Endothelial cell of hepatic sinusoid (primary cell): ENCODE measurements around the gene ABCD3.
"Not testable (repeated sequence)": the region's sequence is repeated elsewhere in the genome, so short reads cannot be mapped to it uniquely, and the experiment has no call there.

Experiments used
- in situ Hi-C: cut with HindIII; loops from 2 replicates; pipeline ENCODE4 v1.10.0; 2017; ENCODE audit warnings: low sequenced_read_pairs

ABCD3 gene

DNA sequence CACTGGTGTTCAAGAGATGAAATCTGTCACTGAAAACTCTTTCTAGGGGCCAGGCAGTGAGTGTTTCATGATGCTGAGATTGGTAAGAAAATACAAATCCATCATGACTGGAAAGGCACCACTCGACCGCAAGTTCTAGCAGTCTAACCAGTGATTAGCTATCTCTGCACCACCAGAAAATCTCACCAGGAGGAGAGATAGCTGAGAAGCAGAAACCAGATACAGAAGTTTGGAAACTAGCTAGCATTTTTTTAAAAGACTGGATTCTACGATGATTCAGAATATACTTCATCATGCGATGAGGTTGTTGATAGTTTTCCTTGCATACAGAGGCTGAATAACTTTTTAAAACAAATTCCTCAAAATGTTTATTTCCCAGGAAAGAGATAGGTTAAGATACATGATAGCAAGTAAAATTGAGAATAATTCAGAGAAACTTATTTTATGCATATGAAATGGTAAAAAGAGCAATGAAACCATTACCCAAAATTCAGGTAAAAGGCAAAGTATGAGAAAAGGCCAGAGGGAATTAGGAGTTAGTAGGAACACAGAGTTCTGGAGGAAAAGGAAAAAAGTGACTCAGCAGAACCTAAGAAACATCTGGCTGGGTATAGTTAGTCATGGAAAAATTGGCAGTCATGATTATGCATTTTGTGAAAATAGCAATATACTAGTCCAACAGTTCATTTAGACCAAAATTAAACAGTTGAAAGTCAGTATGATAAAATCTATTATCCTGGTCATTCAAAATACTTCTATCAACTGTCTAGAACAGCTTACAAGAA lies 126.7 kb downstream of the ABCD3 start:
- in situ Hi-C loops, result loop anchor here (5.0 kb wide), 3 partner anchors 42 to 197 kb away; no protein-coding TSS in a partner anchor

DNA sequence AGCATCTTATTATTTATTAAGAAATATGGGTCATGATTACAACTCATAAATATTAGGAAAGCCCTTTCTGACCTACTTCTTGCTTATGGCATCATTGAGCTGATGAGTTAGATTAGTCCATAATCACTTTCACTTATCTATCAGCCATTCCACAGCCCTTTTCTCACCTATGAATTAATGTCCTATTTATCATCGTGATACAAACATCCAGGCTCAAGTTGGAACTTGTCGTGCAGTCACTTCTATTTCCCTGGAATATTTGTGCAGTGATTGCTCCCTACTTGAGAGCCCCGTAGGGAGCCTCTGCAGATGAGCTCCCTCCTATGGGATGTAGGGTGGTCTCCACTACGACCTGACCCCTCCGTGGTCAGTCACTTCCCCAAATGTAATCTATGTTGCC lies 131.5 kb downstream of the ABCD3 start:
- in situ Hi-C loops, result loop anchor here (5.0 kb wide), 1 partner anchor 38 kb away; no protein-coding TSS in a partner anchor

DNA sequence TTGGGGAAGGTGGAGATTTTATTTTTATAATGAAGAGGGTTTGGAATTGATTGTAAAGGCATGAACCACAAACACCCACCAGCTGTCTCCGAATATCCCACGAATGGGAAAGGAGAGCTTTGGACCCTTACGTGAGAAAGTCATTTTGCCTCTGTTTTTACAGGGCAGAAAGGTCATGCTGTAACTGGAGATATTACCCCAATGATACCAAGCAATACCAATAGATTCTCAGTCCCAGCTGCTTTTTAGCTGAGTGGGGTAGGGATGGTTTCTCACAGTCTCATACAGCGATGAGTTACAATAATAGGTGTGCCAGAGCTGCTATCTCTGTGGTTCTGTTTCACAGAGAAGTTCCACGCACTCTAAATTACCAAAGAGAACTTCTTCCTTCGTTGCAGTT lies 132.2 kb downstream of the ABCD3 start:
- in situ Hi-C loops, result no loop called here

DNA sequence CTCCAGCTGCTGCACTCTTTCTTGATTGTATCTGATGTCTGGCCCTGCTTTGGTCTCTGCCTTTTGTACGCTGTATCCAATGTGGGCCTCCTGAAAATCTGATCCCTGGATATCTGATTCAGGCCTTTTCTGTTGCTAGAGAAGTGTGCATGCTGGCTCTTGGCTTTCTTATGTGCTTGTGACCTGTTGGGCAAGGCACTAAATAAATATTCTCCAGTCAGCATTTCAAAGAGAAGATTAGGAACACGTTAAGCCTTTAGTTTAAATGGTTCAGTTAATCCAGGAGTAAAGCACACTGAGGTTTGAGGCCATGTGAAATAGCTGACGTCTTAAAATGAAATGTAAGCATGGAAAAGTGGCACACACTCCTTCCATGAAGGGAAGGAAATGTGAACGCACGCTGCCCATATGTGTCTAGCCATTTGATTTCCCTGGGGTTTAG lies 132.6 kb downstream of the ABCD3 start:
- in situ Hi-C loops, result no loop called here

DNA sequence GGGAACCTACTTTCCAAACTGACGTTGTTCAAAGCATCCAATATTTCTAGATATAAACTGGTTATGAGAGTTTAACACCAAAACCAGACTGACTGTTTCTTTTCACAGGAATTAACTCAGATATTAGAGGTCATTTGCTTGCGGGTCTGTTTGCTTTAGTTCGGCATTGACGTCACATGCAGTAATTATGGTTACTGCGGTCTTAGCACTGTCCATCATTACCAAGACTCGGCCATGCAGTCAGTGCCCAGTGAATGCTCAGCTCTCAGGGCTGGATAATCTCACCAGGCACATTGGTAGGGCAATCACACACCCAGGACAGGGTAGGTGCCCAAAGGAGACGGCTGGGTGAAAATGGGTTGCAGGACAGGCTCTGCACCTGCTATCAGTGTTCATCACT lies 133.3 kb downstream of the ABCD3 start:
- in situ Hi-C loops, result no loop called here

DNA sequence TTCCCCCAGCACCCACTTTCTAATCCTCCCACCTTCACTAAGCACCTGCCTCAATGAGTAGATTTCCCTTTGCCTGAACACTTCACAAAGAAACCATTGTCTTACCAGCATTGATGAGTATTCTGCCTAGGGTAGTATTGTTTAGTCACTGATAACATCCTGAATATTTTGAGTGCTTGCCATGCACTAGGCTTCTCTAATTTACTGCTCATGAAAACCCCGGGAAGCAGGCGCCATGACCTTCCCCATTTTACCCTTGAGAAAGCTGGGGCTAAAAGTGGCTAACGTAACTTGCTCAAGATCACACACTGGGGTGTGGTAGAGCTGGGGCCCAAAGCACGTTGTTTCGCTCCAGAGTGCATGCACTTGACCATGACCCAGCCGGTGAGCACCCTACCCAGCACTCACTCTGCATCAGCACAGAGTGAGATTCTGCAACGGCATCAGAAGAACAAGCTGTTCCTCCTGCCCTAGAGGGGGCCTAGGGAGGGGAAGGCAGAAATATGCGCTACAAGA lies 133.9 kb downstream of the ABCD3 start:
- in situ Hi-C loops, result no loop called here

DNA sequence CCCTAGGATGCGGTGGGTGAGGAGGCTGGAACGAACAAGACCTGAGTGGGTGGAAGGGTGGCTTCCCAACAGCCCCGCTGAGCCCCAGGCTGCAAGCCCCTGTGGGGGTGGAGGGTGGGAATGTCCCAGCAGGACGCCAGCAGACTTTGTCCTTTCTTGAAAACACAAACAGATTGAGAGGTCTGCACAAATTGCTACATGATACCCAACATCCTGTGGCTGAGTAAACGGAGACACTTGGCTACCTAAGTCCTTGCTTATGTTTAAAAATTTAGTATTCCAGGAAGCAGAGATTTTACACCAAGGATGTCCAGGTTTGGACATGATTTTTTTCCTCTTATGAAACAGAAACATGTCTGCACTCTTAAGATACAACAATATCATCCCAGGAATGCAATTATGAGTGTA lies 135.1 kb downstream of the ABCD3 start:
- in situ Hi-C loops, result no loop called here

DNA sequence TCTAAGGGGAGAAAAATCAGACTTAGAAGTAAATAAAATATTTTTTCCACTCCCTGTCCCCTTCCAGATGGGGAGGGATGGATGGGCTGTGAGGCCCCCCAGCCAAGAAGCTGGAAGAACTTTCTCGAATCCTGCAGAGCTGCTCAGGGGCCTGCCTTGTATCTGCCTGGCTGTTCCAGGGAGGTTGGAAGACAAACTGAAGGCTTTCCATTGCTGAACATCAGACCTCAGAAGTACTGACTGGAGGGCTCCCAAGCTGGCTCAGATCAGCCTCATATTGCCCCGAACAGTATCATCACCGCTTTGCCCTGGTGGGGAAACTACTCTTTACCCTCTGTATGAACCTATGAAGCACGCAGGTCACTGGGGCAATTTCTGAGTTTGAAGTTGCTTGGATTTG lies 135.7 kb downstream of the ABCD3 start:
- in situ Hi-C loops, result no loop called here

DNA sequence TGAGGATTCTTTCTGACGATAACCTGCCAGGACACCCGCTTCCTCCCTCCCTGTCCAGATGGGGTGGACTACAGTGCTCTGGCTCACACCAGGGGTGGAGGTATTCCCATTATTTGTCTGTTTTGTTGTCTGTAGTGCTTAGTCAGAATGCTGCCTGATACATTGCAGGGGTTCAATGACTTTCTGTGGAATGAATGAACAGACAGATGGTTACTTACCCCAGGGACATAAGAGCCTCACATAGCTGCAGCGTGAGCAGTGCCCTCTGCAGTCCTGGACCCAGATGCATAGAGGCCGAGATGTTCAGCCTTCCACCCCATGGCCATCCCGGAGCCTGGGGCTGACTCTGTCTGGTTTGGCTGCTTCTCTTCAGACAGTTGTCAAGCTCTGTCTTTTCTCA lies 136.4 kb downstream of the ABCD3 start:
- in situ Hi-C loops, result no loop called here

DNA sequence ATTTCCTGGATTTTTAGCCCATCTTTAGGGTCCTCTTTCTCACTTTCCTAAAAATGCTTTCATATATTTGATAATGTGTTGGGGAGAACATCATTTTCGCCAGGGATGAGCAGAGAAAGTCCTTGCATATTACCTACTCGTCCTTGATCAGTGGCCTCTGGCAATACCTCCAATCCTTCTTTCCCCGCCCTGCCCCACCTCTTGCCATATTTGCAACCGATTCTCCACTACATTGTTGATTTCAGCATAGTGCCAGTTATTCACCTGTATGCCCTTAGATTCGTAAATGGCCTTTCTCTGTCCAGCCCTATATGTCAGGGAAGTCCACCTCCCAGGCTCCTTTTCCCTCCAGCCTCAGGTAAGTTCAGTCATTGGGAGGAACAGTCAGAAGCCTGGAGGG lies 136.9 kb downstream of the ABCD3 start:
- in situ Hi-C loops, result no loop called here

DNA sequence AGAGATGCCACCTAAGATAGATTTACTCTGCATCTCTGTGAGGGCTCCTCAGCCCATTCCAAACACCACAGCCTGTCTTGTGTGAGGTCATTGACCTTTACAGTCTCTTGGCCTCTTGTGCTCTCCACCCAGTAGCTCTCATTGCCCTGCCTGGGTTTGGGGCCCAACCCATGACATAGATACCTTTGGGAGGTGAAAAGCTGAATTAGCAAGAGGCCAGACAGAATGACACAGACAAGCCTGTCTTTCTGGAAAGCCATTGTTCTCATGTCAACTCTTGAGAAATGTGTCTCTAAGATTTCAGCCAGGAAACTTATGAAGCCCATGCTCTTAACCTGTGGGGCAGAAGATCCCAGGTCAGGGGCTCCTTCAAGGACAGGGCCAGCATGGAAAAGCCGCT lies 141.7 kb downstream of the ABCD3 start:
- in situ Hi-C loops, result loop anchor here (5.0 kb wide), 1 partner anchor 57 kb away; no protein-coding TSS in a partner anchor

DNA sequence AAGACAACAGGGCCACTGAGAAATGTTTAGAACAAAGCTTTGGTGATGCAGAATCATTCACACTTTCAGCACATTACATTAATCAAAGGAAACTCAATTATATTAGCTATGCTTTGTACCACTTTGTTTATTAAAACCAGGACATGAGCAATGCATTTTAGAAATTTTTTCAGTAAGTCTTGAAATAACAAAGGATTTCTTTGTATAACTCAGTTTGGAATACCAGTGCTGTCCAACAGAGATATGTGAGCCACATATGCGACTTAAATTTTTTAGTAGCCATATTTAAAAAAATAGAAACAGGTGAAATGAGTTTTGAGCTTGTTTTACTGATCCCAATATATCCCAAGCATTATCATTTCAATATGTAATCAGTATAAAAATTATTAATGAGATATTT lies 142.1 kb downstream of the ABCD3 start:
- in situ Hi-C loops, result loop anchor here (5.0 kb wide), 1 partner anchor 57 kb away; no protein-coding TSS in a partner anchor

DNA sequence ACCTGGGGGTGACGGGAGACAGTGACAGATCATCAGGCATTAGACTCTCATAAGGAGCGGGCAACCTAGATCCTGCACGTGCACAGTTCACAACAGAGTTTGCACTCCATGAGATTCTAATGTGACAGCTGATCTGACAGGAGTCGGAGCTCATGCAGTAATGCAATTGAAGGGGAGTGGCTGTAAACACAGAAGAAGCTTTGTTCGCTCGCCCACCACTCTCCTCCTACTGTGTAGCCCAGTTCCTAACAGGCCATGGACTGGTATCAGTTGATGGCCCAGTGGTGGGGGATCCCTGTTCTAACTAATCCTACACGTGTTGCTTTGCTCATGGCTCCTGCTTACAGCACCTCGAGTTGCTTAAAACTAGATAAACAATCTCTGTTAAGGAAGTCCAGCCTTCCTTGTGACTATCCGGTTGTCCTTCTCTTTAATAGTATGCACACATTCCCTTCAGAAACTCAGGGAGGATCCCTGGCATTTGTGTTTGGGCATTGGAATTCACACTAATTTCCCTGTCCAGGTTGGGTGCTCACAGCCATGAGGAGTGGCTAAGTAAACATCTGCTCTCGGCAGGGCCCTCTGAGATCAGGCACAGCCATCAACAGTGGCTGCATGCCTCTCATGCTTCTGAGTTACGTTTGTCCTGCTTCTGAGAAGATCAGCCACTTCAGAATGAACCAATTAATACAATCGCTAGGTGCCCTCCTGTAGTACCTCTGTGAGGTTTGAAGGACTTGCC lies 144.5 kb downstream of the ABCD3 start:
- in situ Hi-C loops, result loop anchor here (5.0 kb wide), 1 partner anchor 55 kb away; no protein-coding TSS in a partner anchor

DNA sequence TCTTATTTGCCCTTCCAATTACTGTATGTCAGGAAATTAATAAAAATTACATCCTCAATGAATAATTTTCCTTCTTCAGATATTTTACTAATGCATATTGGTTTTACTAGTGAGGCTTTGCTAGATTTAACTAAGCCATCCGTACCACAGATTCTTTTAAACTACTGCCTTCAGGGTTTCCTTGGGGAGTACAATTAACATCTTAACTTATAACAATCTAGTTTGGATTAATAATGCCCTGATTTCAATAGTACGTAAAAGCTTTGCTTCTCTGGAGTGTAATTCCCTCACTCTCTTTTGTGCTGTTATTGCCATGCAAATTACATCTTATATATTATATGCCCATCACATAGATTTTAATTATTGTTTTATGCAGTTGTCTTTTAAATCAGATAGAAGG lies 147.7 kb downstream of the ABCD3 start:
- in situ Hi-C loops, result no loop called here

DNA sequence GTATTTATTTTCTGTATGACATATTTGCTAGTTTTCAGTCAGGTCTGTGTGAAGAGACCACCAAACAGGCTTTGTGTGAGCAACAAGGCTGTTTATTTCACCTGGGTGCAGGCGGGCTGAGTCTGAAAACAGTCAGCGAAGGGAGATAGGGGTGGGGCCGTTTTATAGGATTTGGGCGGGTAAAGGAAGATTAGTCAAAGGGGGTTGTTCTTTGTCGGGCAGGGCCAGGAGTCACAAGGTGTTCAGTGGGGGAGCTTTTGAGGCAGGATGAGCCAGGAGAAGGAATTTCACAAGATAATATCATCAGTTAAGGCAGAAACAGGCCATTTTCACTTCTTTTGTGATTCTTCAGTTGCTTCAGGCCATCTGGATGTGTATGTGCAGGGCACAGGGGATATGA lies 148.2 kb downstream of the ABCD3 start:
- in situ Hi-C loops, result not testable (repeated sequence)

DNA sequence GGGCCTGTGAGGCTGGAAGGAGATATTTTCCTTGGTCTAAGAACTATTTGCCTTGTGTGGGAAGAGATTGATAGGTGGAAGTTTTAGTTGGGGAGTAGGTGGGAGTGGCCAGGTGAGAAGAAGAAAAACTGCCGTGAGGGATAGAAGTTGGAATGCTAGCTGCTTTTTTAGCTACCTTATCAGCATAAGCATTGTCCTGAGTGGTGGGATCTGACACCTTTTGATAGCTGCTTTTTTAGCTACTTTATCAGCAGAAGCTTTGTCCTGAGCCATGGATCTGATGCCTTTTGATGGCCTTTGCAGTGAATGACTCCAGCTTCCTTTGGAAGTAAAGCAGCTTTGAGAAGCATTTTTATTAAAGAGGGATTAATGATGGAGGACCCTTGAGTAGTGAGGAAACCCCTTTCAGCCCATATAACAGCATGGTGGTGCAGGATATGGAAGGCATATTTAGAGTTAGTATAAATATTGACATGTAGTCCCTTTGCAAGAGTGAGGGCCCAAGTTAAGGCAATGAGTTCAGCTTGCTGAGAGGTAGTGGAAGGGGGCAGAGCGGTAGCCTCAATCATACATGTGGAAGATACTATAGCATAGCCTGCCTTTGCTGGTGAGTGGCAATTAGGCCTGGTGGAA lies 149.9 kb downstream of the ABCD3 start:
- in situ Hi-C loops, result not testable (repeated sequence)
